GM10248 (cell line): Measurements from ENCODE around the gene F11.

Experiments
- CTCF ChIA-PET: fragments of 300-600 bp; sonication (Branson Sonifier 250); formaldehyde crosslinking; extraction: SDS; loops from one replicate; lab custom pipeline; 2021; ENCODE audit warnings: antibody characterized with exemption; lab: Yijun Ruan, JAX
- POLR2A ChIA-PET: fragments of 350-650 bp; sonication (Branson Sonifier 250); formaldehyde crosslinking; extraction: SDS; loops from one replicate; lab custom pipeline; 2020; ENCODE audit warnings: antibody characterized with exemption; lab: Yijun Ruan, JAX
- DNase-seq: peaks from one replicate; pipeline ENCODE4 v3.0.0; 2012; ENCODE audit errors: extremely low spot score
- CTCF ChIP-seq: IDR thresholded peaks from 2 replicates; pipeline ENCODE4 v1.5.1; 2012; ENCODE audit warnings: mild to moderate bottlenecking, low read depth; ENCODE audit errors: extremely low read depth, missing control alignments, control extremely low read depth

F11 gene

GRCh38 chr4:186265683-186266652 is at the start of gene F11:
Gene F11, plus strand, starts transcription at chr4:186266189. Its CDS starts 948 bp downstream, at chr4:186267137.
- POLR2A ChIA-PET: no interaction called here
- no peak for DNase-seq
- CTCF ChIA-PET: interaction anchor here (1.2 to 1.5 kb wide), 2 partner anchors 12 to 14 kb away, joined by 3 to 6 read pairs; no protein-coding TSS in a partner anchor
- TF ChIP-seq CTCF: no peak

- no peak for TF ChIP-seq CTCF
- no peak for DNase-seq
- CTCF ChIA-PET: no interaction called here
- POLR2A ChIA-PET: no interaction called here
These were observed 49.4 kb upstream of the F11 start for GRCh38 chr4:186216465-186217024.

- POLR2A ChIA-PET: no interaction called here
- TF ChIP-seq CTCF: no peak
- DNase-seq: no peak
- CTCF ChIA-PET: no interaction called here
These were observed 48.2 kb upstream of the F11 start for GRCh38 chr4:186217733-186218293.

- CTCF ChIA-PET: no interaction called here
- no peak for TF ChIP-seq CTCF
- POLR2A ChIA-PET: no interaction called here
- no peak for DNase-seq
These were observed 44.4 kb upstream of the F11 start for GRCh38 chr4:186221624-186222023.

GRCh38 chr4:186225848-186226247 is 40.1 kb upstream of the F11 start:
- no peak for TF ChIP-seq CTCF
- POLR2A ChIA-PET: no interaction called here
- CTCF ChIA-PET: no interaction called here
- no peak for DNase-seq

GRCh38 chr4:186226521-186227189 is 39.3 kb upstream of the F11 start:
- CTCF ChIA-PET: no interaction called here
- DNase-seq: no peak
- TF ChIP-seq CTCF: no peak
- POLR2A ChIA-PET: no interaction called here
